CD8-positive, alpha-beta memory T cell (primary cell): Measurements from ENCODE around the gene TUBA4B. TPM values are rescaled to one million over a fixed set of nuclear protein-coding genes. Genes with fewer than 3 reads are reported as not detected.

ENCODE experiments used
- CTCF ChIA-PET: fragments of 350-600 bp; sonication (Branson Sonifier 250); formaldehyde crosslinking; loops from one replicate; lab custom pipeline; 2021; ENCODE audit warnings: antibody characterized with exemption; lab: Charles Lee
- POLR2A ChIA-PET: fragments of 350-600 bp; sonication (Branson Sonifier 250); formaldehyde crosslinking; loops from one replicate; lab custom pipeline; 2021; ENCODE audit warnings: antibody characterized with exemption; lab: Charles Lee
- DNase-seq, 5 donors: peaks; one replicate each; pipeline versions ENCODE4 v3.0.0 to v3.0.0-alpha.2; 2020 to 2022; ENCODE audit warnings: mixed read lengths in 1 of 5
- H3K27ac ChIP-seq: one replicate; pipeline ENCODE4 v1.7.0; 2013; ENCODE audit warnings: low read depth, mild to moderate bottlenecking, low read length, moderate library complexity
- H3K27me3 ChIP-seq: 2 replicates; pipeline ENCODE4 v1.7.0; 2013; ENCODE audit warnings: low read length, mild to moderate bottlenecking; ENCODE audit not compliant: insufficient read depth, poor library complexity, severe bottlenecking
- H3K36me3 ChIP-seq: 2 replicates; pipeline ENCODE4 v1.7.0; 2013; ENCODE audit warnings: mild to moderate bottlenecking, low read length, moderate library complexity; ENCODE audit not compliant: insufficient read depth
- H3K4me1 ChIP-seq: 2 replicates; pipeline ENCODE4 v1.7.0; 2013; ENCODE audit warnings: mild to moderate bottlenecking, low read length, moderate library complexity; ENCODE audit not compliant: insufficient read depth
- H3K4me3 ChIP-seq: 2 replicates; pipeline ENCODE4 v1.7.0; 2013; ENCODE audit warnings: mild to moderate bottlenecking, low read length
- H3K9me3 ChIP-seq: 2 replicates; pipeline ENCODE4 v1.7.0; 2013; ENCODE audit warnings: mild to moderate bottlenecking, low read length
- H3K27ac Mint-ChIP-seq, 8 donors: one replicate each; pipeline ENCODE4 v1.8.0; 2020 to 2021; ENCODE audit warnings: mixed read lengths in 8 of 8, mild to moderate bottlenecking in 6 of 8, inconsistent platforms in 3 of 8, moderate library complexity in 3 of 8
- H3K27me3 Mint-ChIP-seq, 2 donors: one replicate each; pipeline ENCODE4 v1.8.0; 2020 to 2021; ENCODE audit warnings: mixed read lengths in 2 of 2, mild to moderate bottlenecking in 1 of 2, moderate library complexity in 1 of 2
- H3K36me3 Mint-ChIP-seq, 3 donors: one replicate each; pipeline ENCODE4 v1.8.0; 2020 to 2021; ENCODE audit warnings: mixed read lengths in 3 of 3, inconsistent platforms in 1 of 3, mild to moderate bottlenecking in 1 of 3
- H3K4me1 Mint-ChIP-seq, 3 donors: one replicate each; pipeline ENCODE4 v1.8.0; 2020 to 2021; ENCODE audit warnings: mixed read lengths in 3 of 3, inconsistent platforms in 1 of 3, mild to moderate bottlenecking in 1 of 3
- H3K4me3 Mint-ChIP-seq, 7 donors: one replicate each; pipeline ENCODE4 v1.8.0; 2020 to 2021; ENCODE audit warnings: mixed read lengths in 7 of 7, mild to moderate bottlenecking in 6 of 7, moderate library complexity in 4 of 7, inconsistent platforms in 2 of 7
- H3K9me3 Mint-ChIP-seq, 5 donors: one replicate each; pipeline ENCODE4 v1.8.0; 2020 to 2022; ENCODE audit warnings: mixed read lengths in 5 of 5, mild to moderate bottlenecking in 3 of 5, moderate library complexity in 2 of 5, inconsistent platforms in 1 of 5
- polyA plus RNA-seq: library from polyadenylated mRNA; unstranded; fragments of 300-500 nt; fragmentation: Illumina TruSeq; gene quantifications from one replicate; pipeline ENCODE4 v1.2.3, GENCODE V29; 2021
- total RNA-seq, 2 experiments: library from RNA; stranded (reverse); gene quantifications; one replicate each; pipeline ENCODE4 v1.2.3, GENCODE V29; 2021

Gene TUBA4B
- total and polyA plus RNA-seq, 3 experiments from 2014 or later = not detected

- Histone ChIP-seq H3K4me1 (peaks cover 21% of the 10 kb centered on the region), H3K4me3 (no peak overlapping the region), H3K27ac (no peak overlapping the region), H3K9me3 (no peaks in the 10 kb centered on the region), H3K36me3 (peaks cover 3% of the 10 kb centered on the region), H3K27me3 (no peaks in the 10 kb centered on the region)
- Mint-ChIP-seq H3K27me3 (peaks cover 0 to 2% of the 10 kb centered on the region in 2 donors), H3K4me3 (no peak overlapping the region), H3K9me3 (no peaks in the 10 kb centered on the region), H3K4me1 (peaks cover 25 to 43% (median 33%) of the 10 kb centered on the region in 3 donors), H3K36me3 (peaks cover 0 to 10% (median 5%) of the 10 kb centered on the region in 3 donors), H3K27ac (peak overlapping the region in 1 of 8 donors; percentile 80)
- POLR2A ChIA-PET = no interaction called here
- CTCF ChIA-PET = interaction anchor here (1.0 to 9.0 kb wide), 5 partner anchors 9 to 81 kb away, joined by 3 to 68 read pairs (median 22); partner anchors contain the start of genes NHEJ1 and SLC23A3
- no peak for DNase-seq
Observed at GRCh38 chr2:219214141-219214540, 38.9 kb upstream of the TUBA4B start.

- H3K27ac Mint-ChIP-seq = peak overlapping the region in 1 of 8 donors; percentile 80
Observed at GRCh38 chr2:219214786-219215185, 38.3 kb upstream of the TUBA4B start.

GRCh38 chr2:219215871-219216534 lies 37.0 kb upstream of the TUBA4B start:
- Mint-ChIP-seq H3K27ac (peak overlapping the region in 2 of 8 donors; percentile 70 to 72), H3K4me1 (peaks cover 22 to 32% (median 24%) of the 10 kb centered on the region in 3 donors), H3K27me3 (peaks cover 0 to 2% of the 10 kb centered on the region in 2 donors), H3K9me3 (no peaks in the 10 kb centered on the region), H3K4me3 (peak overlapping the region in 1 of 7 donors; percentile 51), H3K36me3 (peaks cover 0 to 19% (median 5%) of the 10 kb centered on the region in 3 donors)
- POLR2A ChIA-PET = interaction anchor here (0.9 to 1.3 kb wide), 2 partner anchors 39 to 79 kb away, joined by 3 to 4 read pairs; partner anchors contain the start of gene CNPPD1
- CTCF ChIA-PET = interaction anchor here (0.6 to 9.0 kb wide), 12 partner anchors 33 to 79 kb away, joined by 3 to 68 read pairs (median 4); partner anchors contain the start of genes NHEJ1, SLC23A3 and TUBA4B
- peaks cover 8% of the 10 kb centered on the region for H3K36me3 ChIP-seq
- no peak overlapping the region for H3K27ac ChIP-seq
- DNase-seq = no peak
- H3K27me3 ChIP-seq = no peaks in the 10 kb centered on the region
- H3K4me3 ChIP-seq = no peak overlapping the region
- H3K4me1 ChIP-seq = peaks cover 22% of the 10 kb centered on the region
- H3K9me3 ChIP-seq = no peaks in the 10 kb centered on the region

More at GRCh38 chr2:219214786-219215185, 38.3 kb upstream of the TUBA4B start:
- H3K27me3 Mint-ChIP-seq = peaks cover 0 to 2% of the 10 kb centered on the region in 2 donors
- peaks cover 26% of the 10 kb centered on the region for H3K4me1 ChIP-seq
- no peak for DNase-seq
- H3K9me3 ChIP-seq = no peaks in the 10 kb centered on the region
- no peaks in the 10 kb centered on the region for H3K9me3 Mint-ChIP-seq
- H3K27me3 ChIP-seq = no peaks in the 10 kb centered on the region
- POLR2A ChIA-PET = interaction anchor here (0.5 to 0.6 kb wide), 2 partner anchors 44 to 77 kb away, joined by 3 to 5 read pairs; no protein-coding TSS in a partner anchor
- H3K27ac ChIP-seq = no peak overlapping the region
- H3K36me3 Mint-ChIP-seq = peaks cover 0 to 9% (median 5%) of the 10 kb centered on the region in 3 donors
- CTCF ChIA-PET = interaction anchor here (1.0 to 9.0 kb wide), 6 partner anchors 10 to 80 kb away, joined by 3 to 68 read pairs (median 14); partner anchors contain the start of genes NHEJ1 and SLC23A3
- no peaks in the 10 kb centered on the region for H3K36me3 ChIP-seq
- H3K4me3 ChIP-seq = no peak overlapping the region
- peaks cover 26 to 43% (median 33%) of the 10 kb centered on the region in 3 donors for H3K4me1 Mint-ChIP-seq
- H3K4me3 Mint-ChIP-seq = peak overlapping the region in 1 of 7 donors; percentile 56

- Mint-ChIP-seq H3K4me1 (peaks cover 17 to 27% (median 19%) of the 10 kb centered on the region in 3 donors), H3K27ac (peak overlapping the region in 2 of 8 donors; percentile 72 to 83), H3K27me3 (peaks cover 0 to 2% of the 10 kb centered on the region in 2 donors), H3K9me3 (no peaks in the 10 kb centered on the region), H3K36me3 (peaks cover 2 to 24% (median 9%) of the 10 kb centered on the region in 3 donors), H3K4me3 (peak overlapping the region in 5 of 7 donors; percentile 22 to 54 (median 51))
- Histone ChIP-seq H3K4me1 (peaks cover 18% of the 10 kb centered on the region), H3K9me3 (no peaks in the 10 kb centered on the region), H3K4me3 (no peak overlapping the region), H3K36me3 (peaks cover 13% of the 10 kb centered on the region), H3K27ac (no peak overlapping the region), H3K27me3 (no peaks in the 10 kb centered on the region)
- no peak for DNase-seq
- ChIA-PET POLR2A (interaction anchor here (1.3 kb wide), 1 partner anchor 40 kb away, joined by 4 read pairs; the partner anchor contains the start of gene CNPPD1), CTCF (interaction anchor here (0.6 to 9.0 kb wide), 12 partner anchors 12 to 84 kb away, joined by 3 to 68 read pairs (median 3); partner anchors contain the start of genes DNAJB2, NHEJ1 and SLC23A3)
Observed at GRCh38 chr2:219216535-219216915, 36.5 kb upstream of the TUBA4B start.

GRCh38 chr2:219218217-219218731 lies 34.8 kb upstream of the TUBA4B start:
- ChIA-PET CTCF (interaction anchor here (0.7 to 9.0 kb wide), 10 partner anchors 11 to 76 kb away, joined by 3 to 68 read pairs (median 5); partner anchors contain the start of genes ANKZF1, ATG9A, GLB1L and NHEJ1), POLR2A (interaction anchor here (0.6 to 2.7 kb wide), 11 partner anchors 10 to 61 kb away, joined by 3 to 24 read pairs (median 5); partner anchors contain the start of genes ANKZF1, ATG9A, CNPPD1 and DNAJB2)
- peak overlapping the region; percentile 36 to 85 (median 78) for H3K27ac Mint-ChIP-seq
- peak overlapping the region; percentile 72 for H3K4me3 ChIP-seq
- no peaks in the 10 kb centered on the region for H3K9me3 Mint-ChIP-seq
- no peaks in the 10 kb centered on the region for H3K27me3 ChIP-seq
- peaks cover 28% of the 10 kb centered on the region for H3K36me3 ChIP-seq
- H3K36me3 Mint-ChIP-seq = peaks cover 4 to 40% (median 10%) of the 10 kb centered on the region in 3 donors
- H3K27me3 Mint-ChIP-seq = peaks cover 0 to 2% of the 10 kb centered on the region in 2 donors
- H3K4me1 Mint-ChIP-seq = peaks cover 18 to 26% (median 18%) of the 10 kb centered on the region in 3 donors
- no peaks in the 10 kb centered on the region for H3K9me3 ChIP-seq
- H3K27ac ChIP-seq = peak overlapping the region; percentile 68
- H3K4me3 Mint-ChIP-seq = peak overlapping the region; percentile 66 to 91 (median 83)
- peaks cover 18% of the 10 kb centered on the region for H3K4me1 ChIP-seq
- DNase-seq = peak in 2 of 5 donors; percentile 6 to 7

- peak; percentile 70 to 87 (median 83) for DNase-seq
- Mint-ChIP-seq H3K36me3 (peaks cover 7 to 46% (median 13%) of the 10 kb centered on the region in 3 donors), H3K4me3 (peak within 1 kb of the TSS; percentile 66 to 91 (median 83)), H3K4me1 (peaks cover 18 to 26% (median 18%) of the 10 kb centered on the region in 3 donors), H3K9me3 (no peaks in the 10 kb centered on the region), H3K27ac (peak within 1 kb of the TSS; percentile 36 to 88 (median 79)), H3K27me3 (peaks cover 0 to 2% of the 10 kb centered on the region in 2 donors)
- Histone ChIP-seq H3K4me3 (peak within 1 kb of the TSS; percentile 72), H3K4me1 (peaks cover 18% of the 10 kb centered on the region), H3K36me3 (peaks cover 36% of the 10 kb centered on the region), H3K27me3 (no peaks in the 10 kb centered on the region), H3K27ac (peak within 1 kb of the TSS; percentile 68), H3K9me3 (no peaks in the 10 kb centered on the region)
- POLR2A ChIA-PET = interaction anchor here (0.6 to 2.7 kb wide), 9 partner anchors 10 to 76 kb away, joined by 3 to 24 read pairs (median 7); partner anchors contain the start of genes ANKZF1, ATG9A, DNAJB2 and GLB1L
- CTCF ChIA-PET = interaction anchor here (0.7 to 9.0 kb wide), 11 partner anchors 10 to 76 kb away, joined by 3 to 68 read pairs (median 5); partner anchors contain the start of genes ANKZF1, ATG9A, NHEJ1 and SLC23A3
Observed at GRCh38 chr2:219218732-219219701, 34.0 kb upstream of the TUBA4B start, which contains the start of gene ABCB6. TSS of gene ABCB6 (minus strand) at chr2:219218958. CDS start at chr2:219218673, 285 bp downstream.
